CD4-positive, alpha-beta T cell treated with Interleukin-2 at 100 ng/mL for 4 hours (primary cell): Measurements from ENCODE around the gene CNGA1.

Source experiments
- DNase-seq: peaks from one replicate; pipeline ENCODE4 v3.0.0-alpha.2; 2020; ENCODE audit warnings: low spot score

CNGA1 gene

DNA sequence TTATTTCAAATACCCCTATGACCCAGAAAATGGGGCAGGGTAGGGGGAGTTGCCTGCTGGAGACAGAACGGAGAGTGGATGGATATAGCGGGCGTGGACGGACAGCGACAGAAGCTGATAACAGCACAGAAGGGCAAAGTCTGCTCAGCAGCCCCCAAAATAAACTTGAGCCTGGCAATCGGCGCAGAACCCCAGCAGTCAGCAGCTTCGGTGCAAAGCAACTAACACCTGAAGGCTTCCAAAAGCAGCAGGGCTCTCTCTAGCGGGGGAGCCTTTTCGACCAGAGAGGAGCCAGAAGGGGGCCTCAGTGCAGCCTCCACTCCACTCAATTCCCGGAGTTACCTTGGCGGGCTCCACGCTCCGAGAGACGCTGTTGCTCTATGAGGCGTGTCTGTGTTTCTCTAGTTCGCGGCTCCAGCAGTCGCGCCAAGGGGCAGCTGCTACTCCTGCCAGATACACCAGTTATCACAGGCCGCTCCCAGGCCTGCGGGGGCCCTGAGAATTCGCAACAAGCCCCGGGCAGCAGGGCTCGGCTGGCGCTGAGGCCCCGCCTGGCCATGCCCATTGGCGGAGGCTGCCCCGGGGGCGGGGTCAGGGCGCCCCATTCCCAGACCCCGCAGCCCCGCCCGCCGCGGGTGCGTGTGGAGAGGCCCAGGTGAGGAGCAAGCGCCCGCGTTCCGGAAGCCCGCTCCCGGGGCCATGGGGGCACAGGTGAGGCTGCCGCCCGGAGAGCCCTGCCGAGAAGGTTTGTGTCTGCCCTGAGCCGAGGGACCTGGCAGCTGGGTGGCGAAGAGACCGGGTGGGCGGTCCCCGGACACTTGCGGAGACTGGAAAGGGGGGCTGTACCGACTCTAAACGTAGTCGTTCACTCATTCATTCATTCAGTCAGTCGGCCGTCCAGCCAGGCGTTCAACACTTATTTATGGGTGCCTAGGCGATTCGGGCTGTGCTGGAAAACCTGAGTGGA lies at the start of gene CNGA1, which contains the start of gene NIPAL1:
TSS of gene CNGA1 (minus strand) at position 541 of the 967 bp plus-strand sequence. CDS start 63,992 bp downstream, outside the sequence.
TSS of gene NIPAL1 (plus strand) at position 632 of the 967 bp plus-strand sequence. CDS start at position 700, 68 bp downstream.
- DNase-seq: peak; percentile 47

DNA sequence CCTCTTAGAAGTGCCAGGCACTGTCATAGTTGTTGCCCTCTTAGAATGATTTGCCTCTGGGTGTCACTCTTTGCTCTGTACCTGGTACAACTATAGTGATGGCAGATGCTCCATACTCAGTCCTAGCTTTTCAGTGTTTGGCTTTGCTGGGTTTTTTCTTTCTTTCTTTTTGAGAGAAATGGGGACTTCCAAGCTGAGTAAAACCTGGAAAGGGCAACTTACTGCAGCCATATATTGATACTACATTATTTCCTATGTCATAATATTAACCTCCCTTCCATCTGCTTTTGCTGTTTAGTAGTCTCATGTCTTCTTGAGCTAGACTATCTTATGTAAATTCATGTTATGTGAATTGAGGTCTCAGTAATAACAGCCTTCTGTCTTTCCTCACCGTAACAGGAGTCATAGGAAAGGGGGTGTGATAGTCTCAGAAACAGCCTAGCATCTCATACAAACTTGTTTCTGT lies 49.1 kb upstream of the CNGA1 start:
- no peak for DNase-seq

DNA sequence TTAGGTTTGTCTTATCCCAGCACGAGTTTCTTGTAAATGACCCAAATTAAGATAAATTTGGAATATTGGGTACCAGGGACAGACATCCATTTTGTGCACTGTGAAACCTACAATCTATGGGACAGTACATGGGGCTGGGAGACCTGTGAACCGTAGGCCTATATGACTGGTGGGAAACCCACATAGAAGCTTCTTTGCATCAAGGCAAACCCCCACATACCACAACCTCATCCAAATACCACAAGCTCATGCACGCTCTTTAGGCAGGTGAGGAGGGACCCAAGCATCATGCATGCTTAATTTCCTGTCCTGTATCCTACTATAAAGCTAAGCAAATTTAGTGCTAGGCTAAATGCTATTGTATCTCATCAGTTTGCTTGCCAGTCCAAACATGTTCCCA lies 47.9 kb upstream of the CNGA1 start:
- DNase-seq: no peak

DNA sequence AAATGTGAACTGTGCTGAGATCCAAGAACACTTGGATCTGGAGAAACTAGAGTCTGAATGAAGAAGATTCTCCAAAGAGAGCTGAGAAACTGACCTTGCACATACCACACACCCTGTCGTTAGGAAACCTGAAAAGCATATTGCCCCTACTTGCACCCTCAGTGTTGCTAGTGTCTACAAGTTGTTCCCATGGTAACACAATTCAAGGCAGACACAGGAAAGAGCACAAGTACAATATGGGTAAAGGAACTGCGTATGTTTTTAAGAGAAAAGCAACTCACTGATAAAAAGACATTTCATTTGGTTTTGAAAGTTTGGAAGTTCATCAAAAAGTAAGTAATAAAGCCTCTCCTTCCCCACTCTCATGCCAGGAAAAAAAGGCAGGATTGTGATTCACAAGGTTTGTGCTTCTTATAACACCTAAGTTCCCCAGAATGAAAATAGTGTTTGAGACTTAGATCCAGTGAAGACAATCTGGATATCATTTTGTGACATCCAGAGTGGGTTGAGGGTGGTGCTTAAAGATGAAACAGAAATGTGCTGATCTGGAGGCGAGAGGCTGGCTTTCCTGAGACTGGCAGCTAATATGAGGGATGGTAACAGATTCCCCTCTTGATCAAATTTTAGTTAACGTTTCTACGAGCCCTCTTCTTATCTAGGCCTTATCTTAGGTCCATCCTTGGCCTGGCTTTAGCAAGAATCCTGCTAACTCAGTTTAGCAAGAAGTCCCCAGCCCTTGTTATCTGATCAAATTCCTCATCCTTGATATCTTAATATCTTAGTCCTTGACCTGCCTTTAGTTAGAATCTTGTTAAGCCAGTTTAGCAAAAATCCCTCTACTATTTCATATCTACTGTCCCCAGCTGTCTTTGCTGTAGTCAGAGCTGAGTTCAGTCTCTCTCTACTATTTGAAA lies 42.4 kb upstream of the CNGA1 start:
- DNase-seq: no peak

DNA sequence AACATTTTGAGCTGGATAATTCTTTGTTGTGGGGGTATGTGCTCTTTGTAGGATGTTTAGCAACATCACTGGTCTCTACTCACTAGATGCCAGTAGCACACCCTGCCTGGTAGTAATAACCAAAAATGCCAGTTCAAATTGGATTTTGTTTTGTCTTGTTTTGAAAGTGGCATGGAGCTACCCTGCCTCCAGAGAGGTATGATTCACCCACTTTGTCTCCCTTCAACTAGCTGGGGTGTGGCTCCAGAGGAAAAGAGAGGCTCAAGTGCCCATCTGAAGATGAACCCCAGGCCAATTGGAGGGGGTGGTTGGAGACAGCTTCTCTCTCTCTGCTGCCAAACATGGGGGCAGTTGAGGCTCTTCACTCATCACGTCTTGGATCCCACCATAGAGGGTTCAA lies 34.6 kb upstream of the CNGA1 start:
- no peak for DNase-seq

DNA sequence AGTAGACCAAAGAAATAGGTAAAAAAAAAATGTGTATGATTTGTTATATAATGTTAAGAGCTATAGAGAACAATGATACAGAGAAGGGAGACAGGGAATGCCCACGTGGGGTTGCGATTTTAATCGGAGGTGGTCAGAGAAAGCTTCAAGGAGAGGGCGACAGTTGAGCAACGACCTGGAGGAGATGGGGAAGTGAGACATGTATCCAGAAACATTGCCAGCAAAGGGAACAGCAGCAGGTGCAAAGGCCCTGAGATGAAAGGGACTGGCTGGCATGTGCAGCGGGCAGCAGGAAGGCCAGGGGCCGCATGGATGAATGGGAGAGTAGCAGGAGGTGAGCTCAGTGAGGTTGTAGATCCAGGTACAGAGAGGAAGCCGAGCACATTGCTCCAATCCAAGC lies 33.0 kb upstream of the CNGA1 start:
- no peak for DNase-seq

DNA sequence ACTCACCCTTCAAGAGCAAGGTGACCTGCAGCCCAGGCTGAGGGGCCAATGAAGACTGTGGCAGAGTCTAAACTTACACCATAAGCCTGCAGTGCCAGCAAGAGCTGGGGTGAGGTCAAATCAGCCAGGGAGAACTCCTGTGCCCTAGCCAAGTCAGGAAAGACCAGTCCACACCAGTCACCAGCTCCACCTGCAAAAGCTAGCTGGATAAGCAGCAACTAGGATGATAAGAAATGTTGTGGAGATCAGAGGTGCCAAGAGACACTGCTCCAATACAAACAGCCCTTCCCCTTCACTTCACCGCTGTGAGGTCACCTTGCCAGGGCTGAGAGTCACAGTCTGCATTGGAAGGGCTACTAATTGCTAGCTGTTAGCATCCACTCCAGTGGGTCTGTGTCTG lies 31.4 kb upstream of the CNGA1 start:
- no peak for DNase-seq

DNA sequence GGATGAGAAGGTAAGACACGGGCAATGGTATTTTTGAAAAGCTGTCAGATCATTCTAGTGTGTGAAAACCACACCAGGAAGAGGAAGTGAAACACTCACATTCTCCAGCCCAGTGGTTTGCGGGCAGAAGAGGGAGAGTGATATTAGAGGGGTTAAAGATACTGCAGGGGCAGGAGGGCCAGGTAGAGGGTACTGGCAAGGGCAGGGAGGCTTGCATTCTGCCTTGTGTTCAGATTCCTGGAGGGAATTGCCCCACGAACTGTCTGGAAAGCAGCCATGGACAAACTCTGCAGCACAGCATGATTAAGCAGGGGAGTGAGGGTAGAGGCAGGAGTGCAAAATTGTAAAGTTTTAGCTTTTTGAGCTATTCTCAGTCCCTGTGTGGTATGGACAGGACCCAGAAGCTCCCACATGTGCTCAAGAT lies 31.0 kb upstream of the CNGA1 start:
- DNase-seq: peak; percentile 64

DNA sequence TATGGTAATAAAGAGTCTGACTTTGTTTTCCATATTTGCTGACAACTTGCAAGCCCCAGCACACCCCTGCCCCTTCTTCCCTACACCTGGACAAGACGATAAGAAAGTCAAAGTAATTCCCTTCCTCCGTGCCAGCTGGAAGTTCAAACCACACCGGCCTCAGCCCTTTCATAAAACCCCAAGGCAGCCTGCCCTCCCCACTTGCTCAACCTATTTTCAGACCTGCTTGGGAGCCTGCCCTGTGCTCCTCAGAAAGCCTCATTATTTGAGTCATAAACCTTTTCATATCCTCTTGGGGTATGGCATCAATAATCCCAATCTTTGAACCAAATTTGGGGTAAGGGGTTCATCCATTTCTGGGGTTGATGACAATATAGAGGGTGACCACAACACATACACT lies 29.6 kb upstream of the CNGA1 start:
- DNase-seq: no peak

DNA sequence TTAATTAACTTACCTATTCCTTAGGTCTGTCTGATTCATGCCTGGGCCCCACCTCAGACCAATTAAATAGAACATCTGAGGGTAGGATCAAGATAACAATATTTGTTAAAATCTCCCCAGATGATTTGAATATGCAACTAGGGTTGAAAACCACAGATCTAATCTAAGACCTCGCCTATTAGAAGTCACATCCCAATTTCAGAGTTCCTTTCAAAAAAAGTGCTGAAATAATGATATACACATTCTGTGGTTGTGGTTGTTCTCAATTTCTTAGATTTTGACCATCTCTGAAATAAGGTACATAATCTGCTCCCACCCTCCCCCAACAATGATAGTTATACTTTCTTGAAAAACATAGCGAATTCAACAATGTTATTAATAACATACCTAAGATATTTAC lies 27.8 kb upstream of the CNGA1 start:
- no peak for DNase-seq

DNA sequence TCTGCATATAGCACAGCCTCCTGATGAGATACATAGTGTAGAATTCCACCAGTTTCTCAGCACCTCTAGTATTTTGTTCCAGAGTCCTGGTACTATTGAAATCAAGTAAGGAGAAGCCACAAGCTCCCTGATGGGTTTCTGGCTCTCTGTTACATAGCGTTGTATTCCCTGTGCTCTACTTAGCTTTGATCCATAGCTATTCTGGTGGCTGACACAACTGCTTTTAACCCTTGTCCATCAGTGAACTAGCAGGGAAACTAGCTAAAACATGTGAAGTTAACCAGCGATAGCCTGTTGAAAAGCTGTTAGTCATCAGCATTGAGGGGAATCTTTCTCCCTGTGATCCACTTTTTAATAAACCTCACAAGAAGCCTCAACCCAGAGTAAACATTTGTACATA lies 27.0 kb upstream of the CNGA1 start:
- no peak for DNase-seq

DNA sequence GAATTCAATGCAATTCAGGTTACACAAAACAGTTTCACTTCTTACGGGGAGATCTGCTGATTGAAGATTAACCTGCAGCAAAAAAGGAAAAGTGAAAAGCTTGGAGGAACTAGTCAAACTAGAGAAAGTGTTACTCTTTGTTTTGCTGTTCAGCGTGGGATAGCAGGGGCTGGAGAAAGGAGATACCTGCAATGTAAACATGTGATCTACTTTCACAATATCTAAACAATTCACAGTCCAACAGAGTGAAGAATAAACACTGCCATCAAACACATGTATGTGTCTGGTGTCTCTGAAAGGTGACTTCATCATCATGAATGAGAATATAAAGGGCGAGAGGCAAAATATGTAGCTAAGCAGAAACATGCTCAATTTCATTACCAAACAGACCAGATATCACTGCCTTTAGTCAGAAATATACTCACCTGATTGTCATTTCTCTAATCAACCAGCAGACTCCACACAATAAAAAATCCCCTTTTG lies 26.5 kb upstream of the CNGA1 start:
- DNase-seq: no peak

DNA sequence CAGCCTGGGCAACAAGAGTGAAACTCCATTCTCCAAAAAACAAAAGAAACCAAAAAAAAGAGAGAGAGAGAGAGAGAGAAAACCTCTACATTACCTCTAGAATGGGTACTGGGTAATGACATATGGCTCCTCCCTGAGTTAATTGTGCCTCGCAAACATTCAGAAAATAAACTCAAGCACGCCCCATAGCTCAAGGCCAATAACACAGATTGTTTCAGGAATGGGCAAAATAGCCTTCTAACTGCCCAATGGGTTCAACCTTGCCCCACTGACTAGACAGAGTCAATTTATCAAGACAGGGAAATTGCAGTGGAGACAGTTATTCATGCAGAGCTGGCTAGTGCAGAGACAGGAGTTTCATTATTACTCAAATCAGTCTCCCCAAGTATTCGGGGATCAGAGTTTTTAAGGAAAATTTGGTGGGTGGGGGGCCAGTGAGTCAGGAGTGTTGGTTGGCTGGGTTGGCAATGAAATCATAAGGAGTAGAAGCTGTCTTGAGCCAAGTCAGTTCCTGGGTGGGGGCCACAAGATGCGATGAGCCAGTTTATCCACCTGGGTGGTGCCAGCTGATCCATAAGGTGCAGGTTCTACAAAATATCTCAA lies 25.2 kb upstream of the CNGA1 start:
- DNase-seq: no peak

DNA sequence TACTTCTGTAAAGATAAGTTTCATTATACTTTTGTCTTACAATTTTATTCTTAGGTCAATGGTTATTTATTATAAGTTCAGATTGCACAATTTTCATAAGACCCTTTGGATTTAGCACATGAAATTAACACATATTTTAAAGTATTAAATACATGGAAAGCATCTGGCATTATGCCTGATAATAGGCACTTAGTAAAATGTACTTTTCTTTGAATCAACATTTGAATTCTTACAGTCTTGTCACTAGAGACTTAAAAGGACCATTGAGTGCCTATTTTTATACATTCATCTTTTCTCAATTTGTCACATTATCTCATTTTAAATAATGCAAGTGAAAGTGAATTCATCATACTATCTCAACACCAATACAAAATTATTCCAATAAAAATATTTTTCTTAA lies 23.1 kb upstream of the CNGA1 start:
- DNase-seq: no peak

DNA sequence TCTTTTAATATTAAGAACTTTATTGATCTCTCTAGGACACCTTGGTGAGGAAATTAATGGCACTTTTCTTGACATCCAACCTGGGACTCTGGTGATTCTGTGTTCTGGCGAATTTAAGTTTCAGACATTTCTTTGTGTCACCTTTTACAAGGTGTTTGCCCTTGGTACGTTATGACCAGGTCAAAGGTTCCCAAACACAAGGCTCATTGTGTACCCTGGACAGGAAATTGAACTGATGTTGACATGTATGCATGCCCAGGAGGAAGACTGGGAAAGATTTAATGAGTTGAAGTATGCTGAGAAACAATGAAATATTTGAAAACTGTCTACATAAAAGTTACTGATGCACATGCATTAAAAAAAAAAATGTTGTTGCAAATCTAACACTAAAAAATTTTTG lies 22.2 kb upstream of the CNGA1 start:
- DNase-seq: no peak

DNA sequence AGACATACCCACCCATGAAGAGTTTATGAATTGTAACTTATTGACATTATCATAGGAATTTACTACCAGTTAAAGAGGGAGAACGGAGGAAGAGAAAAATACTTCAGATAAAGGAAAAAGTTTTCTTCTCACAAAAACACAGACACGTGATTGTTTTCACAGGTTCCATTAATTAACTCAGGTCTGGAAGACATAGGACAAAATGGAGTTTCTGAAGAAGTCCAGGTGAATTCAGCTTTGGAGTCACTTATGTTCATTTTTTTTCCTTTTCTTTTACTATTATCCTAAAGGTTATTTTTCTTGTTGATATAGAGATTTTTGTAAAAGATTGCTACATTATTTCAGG lies 20.6 kb upstream of the CNGA1 start:
- no peak for DNase-seq

DNA sequence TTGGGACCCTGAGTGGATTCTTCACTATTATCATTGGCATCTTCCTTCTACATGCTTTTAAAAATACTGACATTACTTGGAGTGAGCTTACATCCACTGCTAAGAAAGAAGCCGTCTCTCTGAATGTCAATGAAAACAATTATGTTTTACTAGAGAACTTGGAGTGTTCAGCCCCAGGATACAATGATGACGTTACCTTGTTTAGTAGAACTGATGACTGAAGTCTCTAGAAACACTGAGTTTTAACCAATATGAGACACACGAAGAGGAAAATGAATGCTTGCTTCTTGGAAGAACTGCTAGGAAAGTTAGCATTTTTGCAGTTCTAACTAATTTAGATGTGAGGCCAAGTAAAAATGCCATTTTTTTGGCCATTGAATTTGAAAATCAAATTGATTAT lies 19.5 kb upstream of the CNGA1 start:
- no peak for DNase-seq

DNA sequence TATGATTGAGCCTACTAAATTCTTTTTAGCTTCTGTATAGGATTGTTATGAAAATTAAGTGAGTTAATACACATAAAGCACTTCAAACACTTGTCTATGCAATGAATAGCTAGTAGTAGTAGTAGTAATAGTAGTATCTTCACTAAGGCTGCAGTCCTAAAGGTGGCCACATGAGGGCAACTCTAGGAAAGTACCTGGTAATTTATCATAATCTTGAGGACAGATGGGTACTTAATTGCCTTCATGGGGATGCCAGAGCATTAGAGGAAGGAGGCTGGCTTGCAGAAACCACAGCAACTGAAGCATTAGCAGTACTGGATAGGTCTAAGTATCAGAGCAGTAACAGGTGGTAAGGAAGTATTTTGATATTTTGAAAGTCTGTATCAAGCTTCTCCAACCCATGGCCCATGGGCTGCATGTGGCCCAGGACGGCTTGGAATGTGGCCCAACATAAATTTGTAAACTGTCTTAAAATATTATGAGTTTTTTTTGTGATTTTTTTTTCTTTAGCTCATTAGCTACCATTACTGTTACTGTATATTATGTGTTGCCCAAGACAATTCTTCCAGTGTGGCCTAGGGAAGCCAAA lies 17.4 kb upstream of the CNGA1 start:
- peak; percentile 72 for DNase-seq

DNA sequence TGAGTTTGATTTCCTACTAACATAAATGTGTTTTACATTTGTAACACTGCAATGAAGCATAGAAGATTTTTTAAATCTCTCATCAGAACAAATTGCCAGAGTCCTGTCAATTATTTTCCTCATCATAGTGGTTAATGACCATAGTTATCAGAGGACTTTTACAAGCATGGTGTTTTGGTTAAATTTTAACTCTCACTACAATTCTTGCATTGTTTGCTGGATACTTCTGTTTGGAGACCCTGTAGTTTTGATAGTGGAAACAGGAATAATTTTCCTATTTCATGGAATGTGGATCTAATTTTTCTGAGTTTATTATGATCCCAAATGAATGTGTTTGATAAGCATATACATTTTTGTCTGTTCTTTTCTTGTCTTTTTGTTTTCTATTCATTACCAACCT lies 16.9 kb upstream of the CNGA1 start:
- DNase-seq: no peak

DNA sequence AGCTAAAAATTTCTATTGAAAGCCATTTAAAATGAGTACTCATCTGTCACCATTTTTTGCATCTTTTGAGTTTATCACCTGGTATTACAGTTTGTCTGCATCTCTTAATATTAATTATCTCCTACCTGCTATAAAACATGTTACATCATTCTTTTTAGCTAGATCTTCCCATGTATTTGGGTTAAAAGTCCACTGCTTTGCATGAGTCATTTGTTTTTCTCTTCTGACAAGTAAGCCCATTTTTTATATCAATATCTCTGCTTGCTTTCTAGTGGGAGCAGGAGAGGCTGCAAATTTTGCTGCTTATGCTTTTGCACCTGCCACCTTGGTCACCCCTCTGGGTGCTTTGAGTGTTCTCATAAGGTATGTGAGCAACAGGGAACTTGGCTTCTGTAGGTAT lies 16.2 kb upstream of the CNGA1 start:
- no peak for DNase-seq

DNA sequence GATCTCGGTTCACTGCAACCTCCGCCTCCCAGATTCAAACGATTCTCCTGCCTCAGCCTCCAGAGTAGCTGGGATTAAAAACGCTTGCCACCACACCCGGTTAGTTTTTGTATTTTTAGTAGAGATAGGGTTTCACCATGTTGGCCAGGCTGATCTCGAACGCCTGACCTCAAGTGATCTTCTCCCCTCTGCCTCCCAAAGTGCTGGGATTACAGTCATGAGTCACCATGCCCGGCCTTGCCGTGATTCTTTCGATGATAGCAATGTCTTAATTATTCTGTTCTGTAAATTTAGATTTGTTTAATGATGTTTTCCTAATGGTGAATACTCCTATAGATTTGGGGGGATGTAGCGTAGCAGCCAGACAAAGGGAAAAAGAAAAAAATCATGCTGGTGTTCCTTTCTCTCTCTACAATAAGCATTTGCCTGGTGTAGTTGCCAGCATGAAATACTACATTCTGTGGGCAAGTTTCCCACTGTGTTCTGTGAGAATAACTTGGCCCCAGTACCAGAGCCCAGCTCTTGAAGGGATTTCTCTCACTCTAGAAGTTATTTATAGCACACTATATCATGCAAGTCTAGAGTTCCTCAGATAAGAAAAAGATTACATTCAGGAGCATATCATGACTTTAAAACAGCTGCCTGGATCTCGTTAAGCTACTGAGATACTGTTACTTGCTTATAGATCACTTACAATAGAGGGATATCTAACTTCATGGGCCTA lies 15.5 kb upstream of the CNGA1 start:
- DNase-seq: no peak
